GM18520 (cell line): Measurements from ENCODE around the gene CSNK2B.

ENCODE experiments used
- ATAC-seq: cut with Tn5 transposase; IDR thresholded peaks from one replicate; pipeline ENCODE4 v1.9.1; 2021; ENCODE audit not compliant: unreplicated experiment

The CSNK2B gene

GRCh38 chr6:31665501-31666336, at the start of gene CSNK2B:
Gene CSNK2B (plus strand): TSS chr6:31666080. CDS start chr6:31666832, 752 bp downstream.
- peak; percentile 81 for ATAC-seq

GRCh38 chr6:31617010-31617409, 48.9 kb upstream of the CSNK2B start:
- no peak for ATAC-seq

GRCh38 chr6:31619805-31620585, 45.9 kb upstream of the CSNK2B start:
- ATAC-seq = peak; percentile 75

GRCh38 chr6:31620586-31621319, 45.1 kb upstream of the CSNK2B start, which contains the start of gene PRRC2A:
Gene PRRC2A (plus strand): TSS chr6:31620715. CDS start chr6:31622790, 2,075 bp downstream.
- peak; percentile 44 for ATAC-seq

GRCh38 chr6:31621320-31621939, 44.5 kb upstream of the CSNK2B start:
- ATAC-seq = no peak

GRCh38 chr6:31621991-31622390, 43.9 kb upstream of the CSNK2B start:
- ATAC-seq = no peak

- no peak for ATAC-seq
Measured at GRCh38 chr6:31622684-31623091, 43.2 kb upstream of the CSNK2B start.

- no peak for ATAC-seq
Measured at GRCh38 chr6:31624070-31624469, 41.8 kb upstream of the CSNK2B start.

- ATAC-seq = no peak
Measured at GRCh38 chr6:31626952-31627351, 38.9 kb upstream of the CSNK2B start.

- ATAC-seq = no peak
Measured at GRCh38 chr6:31627690-31628287, 38.1 kb upstream of the CSNK2B start.

GRCh38 chr6:31629014-31629413, 36.9 kb upstream of the CSNK2B start:
- no peak for ATAC-seq

GRCh38 chr6:31630177-31630934, 35.5 kb upstream of the CSNK2B start:
- no peak for ATAC-seq

- no peak for ATAC-seq
Measured at GRCh38 chr6:31631209-31631608, 34.7 kb upstream of the CSNK2B start.

GRCh38 chr6:31631681-31632278, 34.1 kb upstream of the CSNK2B start:
- ATAC-seq = no peak

- ATAC-seq = no peak
Measured at GRCh38 chr6:31632279-31632946, 33.5 kb upstream of the CSNK2B start.

- no peak for ATAC-seq
Measured at GRCh38 chr6:31633447-31633846, 32.4 kb upstream of the CSNK2B start.

GRCh38 chr6:31634131-31634530, 31.7 kb upstream of the CSNK2B start:
- no peak for ATAC-seq

GRCh38 chr6:31634969-31635575, 30.8 kb upstream of the CSNK2B start:
- ATAC-seq = no peak
